Measurements from ENCODE around the gene TSSK2. TPM values are rescaled to one million over a fixed set of nuclear protein-coding genes. Genes with fewer than 3 reads are reported as not detected.

TSSK2 gene
- total and polyA plus RNA-seq, 2 experiments from 2014 or later: not detected

GRCh38 chr22:19136915-19137314 is 5.8 kb downstream of the TSSK2 start (continued):
- no peak for TF ChIP-seq REST (IDR thresholded peaks at IDR 0.05; ENCODE audit: unreplicated experiment)
- TF ChIP-seq EZH2phosphoT487 (IDR thresholded peaks at IDR 0.05; ENCODE audit: unreplicated experiment): no peak
- no peak for TF ChIP-seq ETS1 (IDR thresholded peaks at IDR 0.05)
- no peak for TF ChIP-seq POLR2AphosphoS5 (IDR thresholded peaks at IDR 0.05; ENCODE audit: low read depth)

GRCh38 chr22:19137384-19138216 is 6.5 kb downstream of the TSSK2 start:
- Histone ChIP-seq H3K4me2 (no peak overlapping the region), H3F3A (replicated peaks; ENCODE audit: low read depth) (no peaks in the 10 kb centered on the region), H3K4me3 (no peak overlapping the region), H3K27ac (ENCODE audit: low read depth) (no peak overlapping the region), H3K27me3 (ENCODE audit: insufficient read depth) (no peaks in the 10 kb centered on the region), H2AFZ (no peak overlapping the region), H4K20me1 (replicated peaks; ENCODE audit: insufficient read depth) (no peaks in the 10 kb centered on the region), H3K4me1 (ENCODE audit: insufficient read depth) (no peaks in the 10 kb centered on the region), H3K79me2 (replicated peaks; ENCODE audit: insufficient read depth) (no peaks in the 10 kb centered on the region), H3K36me3 (ENCODE audit: insufficient read depth) (peaks cover 6% of the 10 kb centered on the region), H3K9me2 (ENCODE audit: insufficient read depth) (no peaks in the 10 kb centered on the region)
- ATAC-seq (no peak), DNase-seq (ENCODE audit: low spot score) (no peak)
- Mint-ChIP-seq H3K4me3 (no peak overlapping the region), H3K27me3 (ENCODE audit: insufficient read depth, low read depth, poor library complexity) (peaks cover 11% of the 10 kb centered on the region), H3K27ac (no peak overlapping the region), H3K4me1 (no peaks in the 10 kb centered on the region), H3K9me3 (no peaks in the 10 kb centered on the region), H3K36me3 (ENCODE audit: low read depth) (peaks cover 59% of the 10 kb centered on the region)
- TF ChIP-seq ZNF114 (CRISPR knock-in tag; IDR thresholded peaks at IDR 0.05): no peak
- TF ChIP-seq CTCF (conservative IDR thresholded peaks at IDR 0.05; ENCODE audit: low read depth in 2 of 2): no peak
- TF ChIP-seq REST (IDR thresholded peaks at IDR 0.05; ENCODE audit: unreplicated experiment): no peak
- no peak for TF ChIP-seq ZNF331 (CRISPR knock-in tag; IDR thresholded peaks at IDR 0.05; ENCODE audit: low read depth)
- no peak for TF ChIP-seq EZH2 (IDR thresholded peaks at IDR 0.05; ENCODE audit: low read depth, unreplicated experiment)

Measured in GM23338 (cell line).